NCI-H1694 (cell line): ENCODE data around the gene OR10D3.
"Not testable (repeated sequence)": the region's sequence is repeated elsewhere in the genome, so short reads cannot be mapped to it uniquely, and the experiment has no call there.

ENCODE experiments used
- DNase-seq: peaks from one replicate; lab custom pipeline; 2025; lab: John Stamatoyannopoulos, UW

OR10D3 gene

DNA sequence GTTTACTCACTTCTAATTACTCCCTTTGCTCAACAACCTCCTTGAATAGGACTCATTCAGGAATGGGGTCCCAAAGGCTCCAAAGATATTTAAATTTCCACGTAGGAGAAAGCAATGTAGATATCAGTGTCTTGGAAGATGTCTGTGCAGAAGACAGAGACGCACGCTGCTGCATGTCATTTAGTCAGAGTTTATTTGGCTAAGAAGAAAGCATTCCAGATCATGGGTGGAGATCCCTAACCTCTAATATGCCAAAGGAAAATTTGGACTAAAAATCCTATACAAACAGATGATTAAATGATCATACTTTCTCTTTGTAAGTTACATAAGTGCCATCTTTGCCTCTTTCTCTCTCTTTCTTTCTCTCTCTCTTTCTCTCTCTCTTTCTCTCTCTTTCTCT, at the start of gene OR10D3:
Gene OR10D3, plus strand, starts transcription at position 278 of the 400 bp plus-strand sequence. CDS start 1,925 bp downstream, outside the sequence.
- no peak for DNase-seq

GRCh38 chr11:124143034-124143433, 40.1 kb upstream of the OR10D3 start:
- DNase-seq, result no peak

DNA sequence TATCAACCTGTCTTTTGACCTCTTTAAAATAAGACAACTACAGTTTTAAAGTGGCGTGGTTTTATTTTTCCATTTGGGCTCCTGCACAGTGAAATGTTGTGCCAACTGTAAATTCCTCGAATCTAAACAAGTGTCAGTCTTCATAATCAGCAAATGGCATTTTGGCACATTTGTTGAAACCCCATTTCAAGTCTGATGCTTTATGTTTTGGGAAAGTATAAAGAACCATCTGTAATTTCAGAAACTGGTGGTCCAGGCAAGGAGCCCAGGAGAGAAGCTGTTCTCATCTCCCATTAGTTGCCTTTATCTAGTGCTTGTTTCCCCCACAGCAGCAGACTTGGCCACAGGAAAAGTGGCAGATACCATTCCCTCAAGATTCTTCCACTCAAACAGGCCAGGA, 35.2 kb upstream of the OR10D3 start:
- no peak for DNase-seq

GRCh38 chr11:124150684-124151083, 32.5 kb upstream of the OR10D3 start:
- DNase-seq, result no peak

GRCh38 chr11:124152770-124153407, 30.3 kb upstream of the OR10D3 start:
- no peak for DNase-seq

- DNase-seq, result no peak
Measured at GRCh38 chr11:124153821-124154220, 29.3 kb upstream of the OR10D3 start.

GRCh38 chr11:124159481-124159880, 23.7 kb upstream of the OR10D3 start:
- no peak for DNase-seq

- no peak for DNase-seq
Measured at GRCh38 chr11:124160986-124161385, 22.2 kb upstream of the OR10D3 start.

DNA sequence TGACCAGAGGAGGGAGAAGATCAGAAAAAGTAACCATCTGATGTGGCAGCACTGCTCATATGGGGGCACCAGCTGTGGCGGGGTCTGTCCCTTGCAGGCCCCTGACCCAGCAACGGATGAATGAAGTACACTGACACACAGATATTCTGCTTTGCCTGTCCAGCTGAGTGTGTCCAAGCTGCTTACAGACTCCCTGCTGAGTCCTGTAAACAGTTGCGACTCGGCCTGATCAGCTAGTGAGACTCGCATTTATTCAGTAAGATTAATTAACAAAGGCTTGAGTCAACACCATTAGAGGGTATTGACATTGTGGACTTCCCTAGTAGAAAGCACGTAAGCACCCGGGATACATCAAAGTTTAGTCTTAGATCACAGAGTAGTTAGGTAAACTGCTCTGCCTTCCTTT, 15.3 kb upstream of the OR10D3 start:
- no peak for DNase-seq

- no peak for DNase-seq
Measured at GRCh38 chr11:124168796-124169195, 14.3 kb upstream of the OR10D3 start.

DNA sequence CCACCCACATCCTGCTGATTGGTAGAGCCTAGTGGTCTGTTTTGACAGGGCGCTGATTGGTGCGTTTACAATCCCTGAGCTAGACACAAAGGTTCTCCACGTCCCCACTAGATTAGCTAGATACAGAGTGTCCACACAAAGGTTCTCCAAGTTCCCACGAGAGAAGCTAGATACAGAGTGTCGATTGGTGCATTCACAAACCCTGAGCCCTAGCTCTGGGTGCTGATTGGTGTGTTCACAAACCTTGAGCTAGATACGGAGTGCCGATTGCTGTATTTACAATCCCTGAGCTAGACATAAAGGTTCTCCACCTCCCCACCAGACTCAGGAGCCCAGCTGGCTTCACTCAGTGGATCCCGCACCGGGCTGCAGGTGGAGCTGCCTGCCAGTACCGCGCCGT, 12.8 kb upstream of the OR10D3 start:
- DNase-seq, result not testable (repeated sequence)

DNA sequence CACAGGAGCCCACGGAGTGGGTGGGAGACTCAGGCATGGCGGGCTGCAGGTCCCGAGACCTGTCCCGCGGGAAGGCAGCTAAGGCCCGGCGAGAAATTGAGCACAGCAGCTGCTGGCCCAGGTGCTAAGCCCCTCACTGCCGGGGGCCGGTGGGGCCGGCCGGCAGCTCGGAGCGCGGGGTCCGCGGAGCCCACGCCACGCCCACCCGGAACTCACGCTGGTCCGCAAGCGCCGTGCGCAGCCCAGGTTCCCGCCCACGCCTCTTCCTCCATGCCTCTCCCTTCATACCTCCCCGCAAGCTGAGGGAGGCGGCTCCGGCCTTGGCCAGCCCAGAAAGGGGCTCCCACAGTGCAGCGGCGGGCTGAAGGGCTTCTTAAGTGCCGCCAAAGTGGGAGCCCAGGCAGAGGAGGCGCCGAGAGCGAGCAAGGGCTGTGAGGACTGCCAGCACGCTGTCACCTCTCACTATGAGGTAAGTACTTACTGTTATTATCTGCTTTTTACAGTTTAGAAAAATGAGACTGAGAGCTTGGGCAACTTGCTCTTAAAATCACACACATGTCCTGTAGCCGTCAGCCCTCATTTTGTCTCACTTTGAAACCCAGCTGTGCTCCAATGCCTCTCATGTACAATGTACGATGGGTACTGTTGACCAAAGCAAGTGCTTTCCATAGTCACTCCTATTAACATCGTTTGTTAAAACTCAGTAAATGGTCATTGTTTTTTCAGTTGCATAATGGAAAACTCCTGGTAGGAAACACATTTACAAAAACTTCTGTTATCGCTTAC, 12.2 kb upstream of the OR10D3 start:
- DNase-seq, result no peak

GRCh38 chr11:124172101-124172500, 11.0 kb upstream of the OR10D3 start:
- peak; percentile 25 for DNase-seq

DNA sequence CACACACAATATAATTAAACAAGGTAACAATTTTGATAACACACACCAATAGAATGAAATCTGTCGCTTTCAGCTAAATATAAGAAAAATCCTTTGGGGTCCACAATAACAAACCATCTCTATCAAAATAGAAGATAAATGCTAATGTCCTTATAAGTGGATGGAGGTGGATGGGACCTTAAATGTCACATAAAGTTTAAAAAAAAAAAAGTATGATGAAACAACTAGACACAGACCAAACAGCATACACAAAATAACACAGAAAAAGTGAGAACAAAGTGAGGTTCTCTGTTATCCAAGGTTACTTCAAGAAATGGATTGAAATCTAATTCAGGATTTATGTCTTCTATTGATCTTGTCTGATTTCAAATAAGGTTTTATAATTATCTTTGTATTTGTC, 10.5 kb upstream of the OR10D3 start:
- no peak for DNase-seq

DNA sequence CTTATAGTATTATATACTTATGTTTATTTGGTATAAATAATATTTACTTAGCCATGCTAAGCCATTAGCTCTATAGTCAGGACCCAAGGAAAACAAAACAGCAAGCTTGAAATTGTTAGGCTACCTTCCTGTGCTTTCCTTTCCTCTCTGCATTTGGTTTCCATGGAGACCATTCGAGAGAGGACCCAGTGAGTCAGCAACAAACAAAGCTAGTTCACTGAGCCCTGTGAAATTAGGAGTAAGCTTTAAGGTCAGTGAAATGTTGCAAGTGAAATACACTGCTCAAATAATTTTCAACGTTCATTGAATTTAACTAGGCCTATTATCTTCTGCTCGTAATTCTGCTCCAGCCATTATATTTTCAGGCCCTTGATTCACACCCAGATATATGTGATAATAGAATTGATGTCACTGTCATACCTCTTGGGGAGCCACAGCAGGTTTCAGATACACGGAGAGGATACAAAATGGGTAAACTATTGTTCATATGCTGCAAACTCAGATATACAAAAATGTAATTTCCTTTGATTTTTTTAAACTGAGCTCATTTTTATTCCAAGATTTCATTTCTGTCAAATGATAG, 9.1 kb upstream of the OR10D3 start:
- peak; percentile 44 for DNase-seq

DNA sequence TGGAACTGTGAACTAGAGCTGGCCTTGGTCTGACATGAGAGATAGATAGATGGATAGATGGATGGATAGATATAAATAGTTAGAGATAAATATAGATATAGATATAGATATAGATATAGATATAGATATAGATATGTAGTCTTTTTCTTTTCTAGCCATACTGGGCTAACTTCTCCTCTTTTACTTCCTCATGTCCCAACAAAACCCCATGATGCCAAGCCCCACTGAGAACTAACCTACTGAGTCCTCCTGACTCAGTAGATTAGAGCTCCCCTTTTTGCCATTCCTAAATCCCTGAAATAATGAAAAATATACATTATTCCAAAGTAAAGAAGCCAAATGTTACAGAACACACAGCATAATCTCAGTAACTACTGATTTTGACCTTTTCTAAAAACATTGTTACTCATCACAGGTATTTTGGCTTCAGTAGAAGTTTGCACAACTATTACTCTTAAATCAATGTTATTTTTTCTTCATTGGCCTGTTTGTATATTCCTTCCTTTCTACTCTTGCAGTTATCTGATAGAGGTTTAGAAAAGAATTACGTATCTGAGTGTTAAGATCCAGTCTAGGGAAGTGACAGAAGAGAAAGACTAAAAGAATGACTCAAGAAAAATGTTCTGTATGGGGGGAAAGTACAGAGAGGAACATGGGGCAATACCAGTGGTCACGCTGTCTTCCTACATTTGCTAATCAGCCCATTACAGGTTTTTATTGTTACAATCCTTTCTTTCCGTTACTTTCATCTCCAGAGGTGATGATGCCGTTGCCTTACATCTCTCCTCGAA, 6.0 kb upstream of the OR10D3 start:
- no peak for DNase-seq

GRCh38 chr11:124179310-124179709, 3.8 kb upstream of the OR10D3 start:
- no peak for DNase-seq

DNA sequence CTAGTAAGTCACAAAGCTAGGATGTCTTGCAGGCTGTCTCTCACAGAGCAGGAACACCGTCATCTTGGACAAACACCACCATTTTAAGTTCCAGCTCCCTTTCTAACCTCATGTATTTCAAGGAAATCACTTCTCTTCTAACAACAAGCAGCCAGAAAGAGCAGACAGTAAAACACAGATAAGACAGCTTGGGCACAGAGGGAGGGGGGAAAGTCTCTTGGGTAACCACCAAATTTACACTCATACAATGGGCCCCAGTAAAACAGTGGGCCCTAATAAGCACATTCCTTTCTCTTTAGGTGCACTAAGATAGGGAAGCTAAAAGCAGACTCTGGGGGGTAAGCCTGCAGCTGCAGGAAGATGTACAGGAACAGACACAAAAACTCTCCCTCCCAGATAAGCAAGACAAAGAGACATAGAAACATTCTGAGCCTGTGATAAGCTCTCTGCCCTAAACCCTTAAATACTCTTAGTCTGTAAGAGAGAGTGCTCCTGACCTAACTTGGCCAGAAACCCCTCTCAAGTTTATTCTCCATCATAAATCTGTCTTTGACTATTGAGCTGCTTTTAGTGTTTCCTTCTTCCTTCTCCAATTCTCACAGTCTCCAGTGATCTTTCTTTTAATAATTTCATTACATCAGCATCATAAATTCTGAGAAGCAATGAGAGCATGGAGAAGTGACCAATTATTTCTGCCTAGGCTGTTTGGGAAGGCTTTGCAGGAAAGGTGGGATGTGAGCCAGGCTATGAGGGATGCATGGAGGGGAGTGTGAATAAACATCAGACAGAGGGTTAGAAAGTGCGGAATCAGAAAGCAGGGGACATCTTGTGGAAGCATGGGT, 7.4 kb downstream of the OR10D3 start:
- DNase-seq, result no peak

DNA sequence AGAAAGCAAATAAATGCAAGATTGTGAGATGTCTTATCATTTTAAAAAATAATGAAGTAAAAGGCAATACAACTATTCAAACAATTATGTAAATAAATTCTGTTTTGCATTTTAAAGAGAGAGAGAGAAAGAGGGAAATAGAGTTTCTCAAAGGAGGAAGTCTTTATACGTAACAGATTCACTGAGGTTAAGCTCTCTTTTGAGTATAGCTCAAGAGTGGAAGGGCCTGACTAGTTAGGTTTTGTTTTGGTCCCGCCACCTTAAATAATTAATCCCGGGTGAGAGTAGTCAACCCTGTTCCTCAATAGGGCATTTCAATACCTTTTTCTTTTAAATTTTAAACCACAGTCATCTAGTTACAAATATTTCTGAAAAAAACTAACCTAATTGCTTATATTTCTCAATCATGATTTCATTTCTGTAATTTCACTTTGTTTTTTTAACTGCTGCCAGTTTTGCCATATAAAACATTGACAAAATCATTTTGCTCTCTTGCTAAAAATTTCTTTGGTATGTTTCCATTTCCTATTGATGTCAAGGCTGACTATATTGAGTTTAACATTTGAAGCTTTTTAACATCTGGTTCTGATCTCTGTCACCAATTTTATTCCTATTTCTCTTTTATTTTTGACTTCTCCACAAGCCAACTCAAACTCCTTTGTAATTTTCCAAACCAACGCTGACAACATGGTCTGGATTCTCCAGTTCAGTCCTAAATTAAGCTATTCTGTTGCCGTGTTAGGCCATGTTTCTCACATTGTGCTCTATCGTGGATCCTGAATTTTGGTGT, 10.3 kb downstream of the OR10D3 start:
- no peak for DNase-seq

- DNase-seq, result no peak
Measured at GRCh38 chr11:124194293-124195188, 11.4 kb downstream of the OR10D3 start.
